Mesodermal cell (in vitro differentiated cells): ENCODE measurements around the gene FAM25A.
"Not testable (repeated sequence)": the region's sequence is repeated elsewhere in the genome, so short reads cannot be mapped to it uniquely, and the experiment has no call there.

Source experiments
- H3K27ac ChIP-seq: 2 replicates; pipeline ENCODE4 v1.7.0; 2013; ENCODE audit warnings: mild to moderate bottlenecking, low read depth, low read length, moderate library complexity; ENCODE audit not compliant: severe bottlenecking
- H3K36me3 ChIP-seq: 2 replicates; pipeline ENCODE4 v1.7.1; 2013; ENCODE audit warnings: mild to moderate bottlenecking, low read length, moderate library complexity; ENCODE audit not compliant: control insufficient read depth, insufficient read depth
- H3K4me1 ChIP-seq: one replicate; pipeline ENCODE4 v1.7.1; 2013; ENCODE audit warnings: mild to moderate bottlenecking, low read length; ENCODE audit not compliant: insufficient read depth, control insufficient read depth, poor library complexity, severe bottlenecking
- H3K4me3 ChIP-seq: 2 replicates; pipeline ENCODE4 v1.7.0; 2013; ENCODE audit warnings: low read length, control low read depth, mild to moderate bottlenecking; ENCODE audit not compliant: insufficient read depth, poor library complexity, severe bottlenecking; ENCODE audit errors: extremely low read depth
- H3K9me3 ChIP-seq: 2 replicates; pipeline ENCODE4 v1.7.1; 2013; ENCODE audit warnings: mild to moderate bottlenecking, low read length, moderate library complexity; ENCODE audit not compliant: control insufficient read depth
- WGBS, 2 experiments: methylation state at CpG; one replicate each; pipeline ENCODE4 v1.1.5; 2013; ENCODE audit warnings: missing lambda C conversion rate in 2 of 2; ENCODE audit not compliant: insufficient coverage in 2 of 2; 5-methylcytosine and 5-hydroxymethylcytosine counted together

The FAM25A gene

DNA sequence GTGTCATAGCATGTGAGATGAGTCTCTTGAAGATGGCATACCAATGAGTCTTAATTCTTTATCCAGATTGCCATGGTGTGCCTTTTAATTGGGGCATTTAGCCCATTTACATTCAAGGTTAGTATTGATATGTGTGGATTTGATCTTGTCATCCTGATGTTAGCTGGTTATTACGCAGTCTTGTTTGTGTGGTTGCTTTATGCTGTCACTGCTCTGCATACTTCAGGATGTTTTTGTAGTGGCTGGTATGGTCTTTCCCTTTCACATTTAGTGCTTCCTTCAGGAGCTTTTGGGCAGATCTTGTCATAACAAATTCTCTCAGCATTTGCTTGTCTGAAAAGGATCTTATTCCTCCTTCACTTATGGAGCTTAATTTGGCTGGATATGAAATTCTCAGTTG is 16.5 kb downstream of the FAM25A start:
- WGBS, 2 experiments, result 80 to 100% methylated on average over 1 of the region's 1 CpG
- no peaks in the 10 kb centered on the region for H3K4me1 ChIP-seq
- no peak overlapping the region for H3K27ac ChIP-seq
- H3K36me3 ChIP-seq, result no peaks in the 10 kb centered on the region
- H3K4me3 ChIP-seq, result no peak overlapping the region
- H3K9me3 ChIP-seq, result peaks cover 6% of the 10 kb centered on the region

GRCh38 chr10:87038286-87038717 is 18.2 kb downstream of the FAM25A start:
- no peak overlapping the region for H3K4me3 ChIP-seq
- 93 to 100% methylated on average over 3 of the region's 3 CpGs for WGBS, 2 experiments
- H3K36me3 ChIP-seq, result no peaks in the 10 kb centered on the region
- peaks cover 3% of the 10 kb centered on the region for H3K9me3 ChIP-seq
- H3K27ac ChIP-seq, result no peak overlapping the region
- no peaks in the 10 kb centered on the region for H3K4me1 ChIP-seq

- no peak overlapping the region for H3K4me3 ChIP-seq
- H3K9me3 ChIP-seq, result peaks cover 3% of the 10 kb centered on the region
- H3K36me3 ChIP-seq, result no peaks in the 10 kb centered on the region
- H3K27ac ChIP-seq, result no peak overlapping the region
- 100% methylated on average over 1 to 2 of the region's 2 CpGs for WGBS, 2 experiments
- H3K4me1 ChIP-seq, result no peaks in the 10 kb centered on the region
Observed at GRCh38 chr10:87038786-87039185, 18.7 kb downstream of the FAM25A start.

- H3K36me3 ChIP-seq, result peaks cover 28% of the 10 kb centered on the region
- H3K4me3 ChIP-seq, H3K4me1 ChIP-seq, H3K27ac ChIP-seq, H3K9me3 ChIP-seq: not testable (repeated sequence)
- 83 to 92% methylated on average over 4 to 7 of the region's 7 CpGs for WGBS, 2 experiments
Observed at GRCh38 chr10:87043579-87043978, 23.5 kb downstream of the FAM25A start.

- Histone ChIP-seq H3K9me3 (no peaks in the 10 kb centered on the region), H3K4me1 (no peaks in the 10 kb centered on the region), H3K27ac (no peak overlapping the region), H3K4me3 (no peak overlapping the region), H3K36me3 (peaks cover 46% of the 10 kb centered on the region)
- 72 to 100% methylated on average over 2 to 4 of the region's 6 CpGs for WGBS, 2 experiments
Observed at GRCh38 chr10:87045434-87045938, 25.4 kb downstream of the FAM25A start.

GRCh38 chr10:87053111-87053510 is 33.0 kb downstream of the FAM25A start:
- Histone ChIP-seq H3K9me3 (no peaks in the 10 kb centered on the region), H3K36me3 (peaks cover 90% of the 10 kb centered on the region), H3K4me3 (no peak overlapping the region), H3K4me1 (peaks cover 5% of the 10 kb centered on the region), H3K27ac (no peak overlapping the region)
- 89 to 91% methylated on average over 3 of the region's 3 CpGs for WGBS, 2 experiments

DNA sequence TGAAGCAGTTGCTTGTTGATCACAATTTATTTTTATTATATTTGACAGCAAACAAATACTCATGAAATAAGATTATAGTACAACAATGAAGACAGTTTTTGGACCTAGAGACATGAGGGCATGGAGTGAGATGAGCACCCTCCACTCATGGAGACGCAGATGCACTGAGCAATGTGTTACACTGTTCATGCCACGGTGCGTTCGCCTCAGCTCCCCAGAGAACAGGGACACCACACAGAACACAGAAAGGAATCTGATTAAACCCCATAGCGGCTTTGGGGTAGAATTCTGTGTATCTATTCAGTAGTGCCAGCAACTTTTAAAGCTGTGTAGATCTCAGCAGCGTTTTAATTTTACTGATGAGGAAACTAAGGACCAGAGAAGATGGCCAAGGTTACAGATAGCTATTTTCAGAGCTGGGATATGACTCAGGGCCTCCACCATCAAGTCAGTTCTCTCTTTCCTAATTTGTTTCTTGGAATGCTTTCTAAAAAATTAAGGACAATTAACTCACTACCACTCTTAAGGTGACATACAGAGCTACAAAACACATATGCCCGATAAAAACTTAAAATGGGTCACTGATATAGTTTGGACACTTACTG is 33.6 kb downstream of the FAM25A start:
- WGBS, 2 experiments, result 100% methylated on average over 3 to 6 of the region's 7 CpGs
- H3K36me3 ChIP-seq, result peaks cover 90% of the 10 kb centered on the region
- H3K27ac ChIP-seq, result no peak overlapping the region

DNA sequence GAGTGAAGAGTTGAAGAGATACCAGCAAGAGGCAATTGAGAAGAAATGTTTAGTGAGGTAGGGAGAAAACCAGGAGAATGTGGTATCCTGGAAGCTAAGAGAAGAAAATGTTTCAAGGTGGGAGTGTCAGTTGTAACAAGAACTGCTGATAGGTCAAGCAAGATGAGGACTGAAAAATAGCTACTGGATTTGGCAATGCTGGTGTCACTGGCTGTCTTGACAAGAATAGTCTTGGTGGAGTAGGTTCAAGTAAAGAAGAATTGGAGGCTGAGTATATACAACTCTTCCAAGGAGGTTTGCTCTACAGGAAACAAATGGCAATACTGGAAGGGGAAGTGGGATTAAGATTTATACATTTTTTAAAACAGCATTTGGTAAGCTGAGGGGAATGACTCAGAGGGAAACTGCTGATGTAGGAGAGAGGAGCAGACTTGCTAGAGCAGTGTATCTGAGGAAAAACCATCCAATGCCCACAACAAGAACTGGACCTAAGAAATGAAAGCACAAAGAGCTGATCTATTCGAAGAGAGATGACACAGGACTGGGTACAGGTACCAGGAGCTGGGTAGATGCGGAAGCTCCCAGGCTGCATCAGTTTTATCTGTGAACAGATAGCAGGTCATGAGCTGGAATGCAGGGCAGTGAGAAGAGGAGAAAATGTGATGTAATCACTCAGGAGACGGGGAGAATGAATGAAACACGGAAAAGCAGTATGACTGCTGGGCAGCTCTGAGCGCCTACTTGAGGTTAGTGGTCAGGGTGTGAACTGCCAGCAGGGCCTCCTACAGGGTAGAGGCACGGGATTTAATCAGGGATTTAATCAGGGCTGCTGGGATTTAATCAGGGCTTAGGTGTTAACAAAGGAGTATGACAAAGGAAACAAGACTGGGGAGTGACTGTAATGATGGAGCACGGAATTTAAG is 34.5 kb downstream of the FAM25A start:
- 62 to 73% methylated on average over 6 to 7 of the region's 7 CpGs for WGBS, 2 experiments
- Histone ChIP-seq H3K36me3 (peaks cover 90% of the 10 kb centered on the region), H3K4me3 (no peak overlapping the region), H3K9me3 (no peaks in the 10 kb centered on the region), H3K27ac (peak overlapping the region; percentile 16), H3K4me1 (peaks cover 5% of the 10 kb centered on the region)

More for the DNA sequence above, 33.6 kb downstream of the FAM25A start:
- Histone ChIP-seq H3K9me3 (no peaks in the 10 kb centered on the region), H3K4me1 (peaks cover 5% of the 10 kb centered on the region), H3K4me3 (no peak overlapping the region)

DNA sequence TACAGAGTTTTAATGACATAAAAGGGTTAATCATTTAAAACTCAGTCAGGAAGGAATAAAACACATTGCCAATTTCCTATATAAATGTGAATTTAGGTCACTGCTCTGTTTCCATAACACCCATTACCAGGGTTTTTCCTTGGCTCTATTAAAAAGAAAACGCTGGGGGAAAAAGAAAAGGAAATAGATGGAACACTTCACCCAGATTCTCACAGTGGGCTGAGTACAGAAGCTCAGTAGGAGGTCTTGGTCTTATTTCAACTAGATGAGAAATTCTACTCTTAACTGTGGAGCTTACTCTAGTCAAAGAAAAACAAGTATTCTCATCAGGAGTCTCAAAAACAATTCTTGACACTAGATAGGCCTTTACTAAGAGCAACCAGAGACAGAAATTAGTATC is 38.1 kb downstream of the FAM25A start:
- Histone ChIP-seq H3K27ac (no peak overlapping the region), H3K4me3 (no peak overlapping the region), H3K36me3 (peaks cover 89% of the 10 kb centered on the region), H3K9me3 (no peaks in the 10 kb centered on the region), H3K4me1 (peaks cover 5% of the 10 kb centered on the region)
- no CpG with 5 or more reads among the region's 1 CpG for WGBS, 2 experiments

- H3K27ac ChIP-seq, result no peak overlapping the region
- H3K36me3 ChIP-seq, result peaks cover 89% of the 10 kb centered on the region
- peaks cover 5% of the 10 kb centered on the region for H3K4me1 ChIP-seq
- WGBS, 2 experiments, result no CpG with 5 or more reads among the region's 1 CpG
- no peaks in the 10 kb centered on the region for H3K9me3 ChIP-seq
- no peak overlapping the region for H3K4me3 ChIP-seq
Observed at GRCh38 chr10:87059401-87059800, 39.3 kb downstream of the FAM25A start.
